SJCRH30 (cell line): Measurements from ENCODE around the gene SLC38A10. TPM values are rescaled to one million over a fixed set of nuclear protein-coding genes. Genes with fewer than 3 reads are reported as not detected.

ENCODE experiments used
- DNase-seq, 2 experiments: peaks; one replicate each; pipeline ENCODE4 v3.0.0-alpha.2; 2015 to 2020
- H3K27ac ChIP-seq: fragments of 250-450 bp; sonication (Bioruptor Pico); 2 replicates; pipeline ENCODE4 v1.5.1; 2020; ENCODE audit warnings: mild to moderate bottlenecking, moderate library complexity
- H3K27me3 ChIP-seq: fragments of 250-450 bp; sonication (Bioruptor Pico); 2 replicates; pipeline ENCODE4 v1.5.1; 2020; ENCODE audit warnings: mild to moderate bottlenecking, moderate library complexity
- H3K36me3 ChIP-seq: fragments of 250-450 bp; sonication (Bioruptor Pico); 2 replicates; pipeline ENCODE4 v1.5.1; 2020; ENCODE audit warnings: mild to moderate bottlenecking, moderate library complexity
- H3K4me1 ChIP-seq: fragments of 250-450 bp; sonication (Bioruptor Pico); 2 replicates; pipeline ENCODE4 v1.5.1; 2020; ENCODE audit warnings: mild to moderate bottlenecking, moderate library complexity
- H3K4me3 ChIP-seq: fragments of 250-450 bp; sonication (Bioruptor Pico); 2 replicates; pipeline ENCODE4 v1.5.1; 2020; ENCODE audit warnings: mild to moderate bottlenecking, moderate library complexity
- H3K9me3 ChIP-seq: fragments of 250-450 bp; sonication (Bioruptor Pico); replicated peaks from 2 replicates; pipeline ENCODE4 v1.5.1; 2020; ENCODE audit warnings: mild to moderate bottlenecking, moderate library complexity
- total RNA-seq: library from RNA; depleted of rRNA; stranded (reverse); fragments of >200 nt; shearing (Covaris generic); gene quantifications from 2 replicates; pipeline ENCODE4 v1.2.3, GENCODE V29; 2014; rRNA removed

The SLC38A10 gene
- total RNA-seq: 97.0 and 99.8 TPM in 2 replicates

- peaks cover 29% of the 10 kb centered on the region for H3K4me1 ChIP-seq
- peak within 1 kb of the TSS; percentile 53 for H3K27ac ChIP-seq
- H3K9me3 ChIP-seq: no peaks in the 10 kb centered on the region
- no peaks in the 10 kb centered on the region for H3K27me3 ChIP-seq
- no peaks in the 10 kb centered on the region for H3K36me3 ChIP-seq
- H3K4me3 ChIP-seq: peak within 1 kb of the TSS; percentile 82
- DNase-seq: peak; percentile 96 to 97
Measured at GRCh38 chr17:81295031-81295675, at the start of gene SLC38A10. TSS of gene SLC38A10 (minus strand) at chr17:81295307. CDS start at chr17:81294921, 386 bp downstream.

GRCh38 chr17:81342269-81343070, 47.4 kb upstream of the SLC38A10 start:
- peaks cover 20% of the 10 kb centered on the region; the same call in 1 of the 2 replicates for H3K4me1 ChIP-seq

GRCh38 chr17:81341516-81342268, 46.6 kb upstream of the SLC38A10 start:
- Histone ChIP-seq H3K36me3 (peaks cover 20% of the 10 kb centered on the region), H3K27me3 (no peaks in the 10 kb centered on the region), H3K9me3 (no peaks in the 10 kb centered on the region), H3K4me1 (peaks cover 24% of the 10 kb centered on the region; the same call in 1 of the 2 replicates), H3K27ac (no peak overlapping the region), H3K4me3 (no peak overlapping the region)
- no peak for DNase-seq

More at GRCh38 chr17:81342269-81343070, 47.4 kb upstream of the SLC38A10 start:
- peaks cover 20% of the 10 kb centered on the region for H3K36me3 ChIP-seq
- DNase-seq: no peak
- H3K27me3 ChIP-seq: no peaks in the 10 kb centered on the region
- H3K27ac ChIP-seq: no peak overlapping the region; the same call in 1 of the 2 replicates
- H3K9me3 ChIP-seq: no peaks in the 10 kb centered on the region
- peak overlapping the region; percentile 90 for H3K4me3 ChIP-seq

- Histone ChIP-seq H3K9me3 (no peaks in the 10 kb centered on the region), H3K4me3 (no peak overlapping the region), H3K27ac (no peak overlapping the region), H3K4me1 (peaks cover 24% of the 10 kb centered on the region; the same call in 1 of the 2 replicates), H3K27me3 (no peaks in the 10 kb centered on the region), H3K36me3 (peaks cover 20% of the 10 kb centered on the region)
- peak in 1 of 2 experiments; percentile 37 for DNase-seq
Measured at GRCh38 chr17:81340607-81341515, 45.8 kb upstream of the SLC38A10 start.

- peak in 1 of 2 experiments; percentile 31 for DNase-seq
- H3K36me3 ChIP-seq: peaks cover 18% of the 10 kb centered on the region
- no peak overlapping the region for H3K4me3 ChIP-seq
- 0 out of 2 replicates have a peak, but pooled peaks cover 2% of the 10 kb centered on the region for H3K27me3 ChIP-seq
- no peak overlapping the region for H3K27ac ChIP-seq
- no peaks in the 10 kb centered on the region for H3K9me3 ChIP-seq
- H3K4me1 ChIP-seq: peaks cover 26% of the 10 kb centered on the region
Measured at GRCh38 chr17:81339534-81340296, 44.6 kb upstream of the SLC38A10 start.

GRCh38 chr17:81339191-81339533, 44.1 kb upstream of the SLC38A10 start:
- H3K36me3 ChIP-seq: peaks cover 14% of the 10 kb centered on the region
- peak in 1 of 2 experiments; percentile 29 for DNase-seq
- no peaks in the 10 kb centered on the region for H3K9me3 ChIP-seq
- H3K4me3 ChIP-seq: no peak overlapping the region
- H3K27ac ChIP-seq: no peak overlapping the region
- H3K4me1 ChIP-seq: peaks cover 32% of the 10 kb centered on the region
- peaks cover 6% of the 10 kb centered on the region; the same call in 1 of the 2 replicates for H3K27me3 ChIP-seq

GRCh38 chr17:81338274-81339190, 43.4 kb upstream of the SLC38A10 start:
- peak; percentile 43 to 52 for DNase-seq
- peaks cover 12% of the 10 kb centered on the region; the same call in 1 of the 2 replicates for H3K27me3 ChIP-seq
- H3K4me1 ChIP-seq: peaks cover 38% of the 10 kb centered on the region
- no peak overlapping the region for H3K4me3 ChIP-seq
- no peaks in the 10 kb centered on the region for H3K9me3 ChIP-seq
- peaks cover 12% of the 10 kb centered on the region for H3K36me3 ChIP-seq
- no peak overlapping the region for H3K27ac ChIP-seq

GRCh38 chr17:81337476-81337879, 42.4 kb upstream of the SLC38A10 start:
- H3K4me1 ChIP-seq: peaks cover 45% of the 10 kb centered on the region
- H3K4me3 ChIP-seq: no peak overlapping the region
- no peak overlapping the region for H3K27ac ChIP-seq
- peaks cover 5% of the 10 kb centered on the region for H3K36me3 ChIP-seq
- no peaks in the 10 kb centered on the region for H3K9me3 ChIP-seq
- H3K27me3 ChIP-seq: peaks cover 23% of the 10 kb centered on the region
- DNase-seq: peak; percentile 78 to 84

- Histone ChIP-seq H3K9me3 (no peaks in the 10 kb centered on the region), H3K4me3 (no peak overlapping the region), H3K27ac (no peak overlapping the region), H3K4me1 (peaks cover 51% of the 10 kb centered on the region), H3K27me3 (peaks cover 24% of the 10 kb centered on the region), H3K36me3 (no peaks in the 10 kb centered on the region; the same call in none of the 2 replicates)
- no peak for DNase-seq
Measured at GRCh38 chr17:81336930-81337325, 41.8 kb upstream of the SLC38A10 start.

- no peaks in the 10 kb centered on the region for H3K9me3 ChIP-seq
- H3K36me3 ChIP-seq: no peaks in the 10 kb centered on the region; the same call in 1 of the 2 replicates
- DNase-seq: no peak
- peaks cover 56% of the 10 kb centered on the region for H3K4me1 ChIP-seq
- H3K27ac ChIP-seq: no peak overlapping the region
- peaks cover 24% of the 10 kb centered on the region for H3K27me3 ChIP-seq
- no peak overlapping the region for H3K4me3 ChIP-seq
Measured at GRCh38 chr17:81336296-81336929, 41.3 kb upstream of the SLC38A10 start.

GRCh38 chr17:81335773-81336157, 40.7 kb upstream of the SLC38A10 start:
- H3K9me3 ChIP-seq: no peaks in the 10 kb centered on the region
- H3K27me3 ChIP-seq: peaks cover 24% of the 10 kb centered on the region
- peaks cover 62% of the 10 kb centered on the region for H3K4me1 ChIP-seq
- DNase-seq: no peak
- no peak overlapping the region for H3K4me3 ChIP-seq
- H3K27ac ChIP-seq: no peak overlapping the region
- no peaks in the 10 kb centered on the region; the same call in 1 of the 2 replicates for H3K36me3 ChIP-seq
